Uterus (tissue), 4 donors: ENCODE results near the gene PIK3CB. TPM values are rescaled to one million over a fixed set of nuclear protein-coding genes. Genes with fewer than 3 reads are reported as not detected.
"Not testable (repeated sequence)": the region's sequence is repeated elsewhere in the genome, so short reads cannot be mapped to it uniquely, and the experiment has no call there.

Experiments
- DNase-seq, 2 donors: peaks; one replicate each; pipeline ENCODE4 v3.0.0-alpha.2; 2019 to 2020
- H3K27ac ChIP-seq, 2 donors: fragments of 200-600 bp; sonication (generic); 1 replicate in 1 of 2; 2 replicates in 1 of 2; pipeline ENCODE4 v1.5.1; 2016 to 2018
- H3K27me3 ChIP-seq, 2 donors: fragments of 200-600 bp; sonication (generic); one replicate each; pipeline ENCODE4 v1.5.1; 2018 to 2019; ENCODE audit warnings: control low read depth in 1 of 2
- H3K36me3 ChIP-seq, 2 donors: fragments of 200-600 bp; sonication (generic); one replicate each; pipeline ENCODE4 v1.5.1; 2019; ENCODE audit warnings: control low read depth in 1 of 2
- H3K4me1 ChIP-seq, 2 donors: fragments of 200-600 bp; sonication (generic); one replicate each; pipeline ENCODE4 v1.5.1; 2018 to 2019; ENCODE audit warnings: control low read depth in 1 of 2
- H3K4me3 ChIP-seq, 2 donors: fragments of 200-600 bp; sonication (generic); 1 replicate in 1 of 2; 2 replicates in 1 of 2; pipeline ENCODE4 v1.5.1; 2018 to 2019; ENCODE audit warnings: mild to moderate bottlenecking in 1 of 2
- H3K9me3 ChIP-seq, 2 donors: fragments of 200-600 bp; sonication (generic); one replicate each; pipeline ENCODE4 v1.5.1; 2019; ENCODE audit warnings: control low read depth in 1 of 2
- CTCF ChIP-seq, 4 experiments: fragments of 200-600 bp in 2 of 4; fragments of 450-650 bp in 2 of 4; sonication (generic) in 2 of 4; IDR thresholded peaks; one replicate each; pipeline ENCODE4 v1.5.1; 2016 to 2019; ENCODE audit warnings: antibody characterized with exemption in 4 of 4, mild to moderate bottlenecking in 2 of 4, moderate library complexity in 1 of 4
- POLR2A ChIP-seq, 2 donors: fragments of 450-650 bp; IDR thresholded peaks; one replicate each; pipeline ENCODE4 v1.6.1; 2016; ENCODE audit warnings: antibody characterized with exemption in 2 of 2, mild to moderate bottlenecking in 1 of 2, moderate library complexity in 1 of 2
- intact Hi-C: fragments of 100-400 bp; cut with DNase I; formaldehyde crosslinking; loops from one replicate; pipeline ENCODE4 v1.15.1; 2023; ENCODE audit warnings: low total_unique reads
- total RNA-seq, 4 donors: library from RNA; depleted of rRNA in 3 of 4; stranded (reverse); fragments of >200 nt in 3 of 4; gene quantifications; one replicate each; pipeline versions ENCODE4 v1.1.0 to v1.2.4, GENCODE V29; 2014 to 2023
- donor health status: DM: yes; HTN: yes; CAD: no.

The PIK3CB gene
- total RNA-seq, 4 donors from 2014 or later = 5.6 to 37.5 (median 17.0) TPM

- TF ChIP-seq POLR2A (IDR thresholded peaks at IDR 0.05) (no peak), CTCF (IDR thresholded peaks at IDR 0.05) (no peak)
- no peaks in the 10 kb centered on the region for H3K9me3 ChIP-seq
- H3K36me3 ChIP-seq = no peaks in the 10 kb centered on the region
- no peaks in the 10 kb centered on the region for H3K4me1 ChIP-seq
- H3K27me3 ChIP-seq = no peaks in the 10 kb centered on the region
- no peak overlapping the region for H3K27ac ChIP-seq
- intact Hi-C loops = no loop called here
- DNase-seq = no peak
- no peak overlapping the region for H3K4me3 ChIP-seq
These were observed 37.2 kb downstream of the PIK3CB start for GRCh38 chr3:138797508-138798038.

- Histone ChIP-seq H3K27ac (no peak overlapping the region), H3K4me1 (no peaks in the 10 kb centered on the region), H3K9me3 (no peaks in the 10 kb centered on the region), H3K27me3 (no peaks in the 10 kb centered on the region), H3K36me3 (no peaks in the 10 kb centered on the region), H3K4me3 (no peak overlapping the region)
- intact Hi-C loops = no loop called here
- TF ChIP-seq POLR2A (IDR thresholded peaks at IDR 0.05) (no peak), CTCF (IDR thresholded peaks at IDR 0.05) (no peak)
- DNase-seq = no peak
These were observed 38.0 kb downstream of the PIK3CB start for GRCh38 chr3:138796761-138797160.

GRCh38 chr3:138786788-138787271 lies 47.9 kb downstream of the PIK3CB start:
- Histone ChIP-seq H3K27me3 (no peaks in the 10 kb centered on the region), H3K4me3 (no peak overlapping the region), H3K27ac (no peak overlapping the region), H3K36me3 (no peaks in the 10 kb centered on the region), H3K4me1 (no peaks in the 10 kb centered on the region), H3K9me3 (no peaks in the 10 kb centered on the region)
- intact Hi-C loops = no loop called here
- TF ChIP-seq CTCF (IDR thresholded peaks at IDR 0.05) (no peak), POLR2A (IDR thresholded peaks at IDR 0.05) (no peak)
- DNase-seq = no peak

- intact Hi-C loops = no loop called here
- Histone ChIP-seq H3K27me3 (no peaks in the 10 kb centered on the region), H3K4me1 (no peaks in the 10 kb centered on the region), H3K9me3 (no peaks in the 10 kb centered on the region), H3K27ac (no peak overlapping the region), H3K36me3 (no peaks in the 10 kb centered on the region), H3K4me3 (no peak overlapping the region)
- TF ChIP-seq CTCF (IDR thresholded peaks at IDR 0.05) (no peak), POLR2A (IDR thresholded peaks at IDR 0.05) (no peak)
- DNase-seq = no peak
These were observed 48.8 kb downstream of the PIK3CB start for GRCh38 chr3:138785951-138786350.

GRCh38 chr3:138785362-138785857 lies 49.3 kb downstream of the PIK3CB start:
- H3K4me3 ChIP-seq, H3K27me3 ChIP-seq, DNase-seq, H3K27ac ChIP-seq, H3K4me1 ChIP-seq, intact Hi-C loops, H3K36me3 ChIP-seq, H3K9me3 ChIP-seq: not testable (repeated sequence)

- H3K27ac ChIP-seq = no peak overlapping the region
- intact Hi-C loops = no loop called here
- no peaks in the 10 kb centered on the region for H3K9me3 ChIP-seq
- no peak for TF ChIP-seq CTCF (IDR thresholded peaks at IDR 0.05)
- no peak for TF ChIP-seq POLR2A (IDR thresholded peaks at IDR 0.05)
- H3K4me3 ChIP-seq = no peak overlapping the region
- H3K27me3 ChIP-seq = no peaks in the 10 kb centered on the region
- no peaks in the 10 kb centered on the region for H3K4me1 ChIP-seq
- H3K36me3 ChIP-seq = no peaks in the 10 kb centered on the region
- DNase-seq = no peak
These were observed 52.0 kb downstream of the PIK3CB start for GRCh38 chr3:138782755-138783154.
